HG03196 (cell line): ENCODE results near the gene INAFM2.
A peak's percentile ranks its signal among the peaks of the same experiment; 100 is the strongest.

Experiments
- ATAC-seq: cut with Tn5 transposase; IDR thresholded peaks from one replicate; pipeline ENCODE4 v1.9.1; 2021; ENCODE audit not compliant: unreplicated experiment

The INAFM2 gene

DNA sequence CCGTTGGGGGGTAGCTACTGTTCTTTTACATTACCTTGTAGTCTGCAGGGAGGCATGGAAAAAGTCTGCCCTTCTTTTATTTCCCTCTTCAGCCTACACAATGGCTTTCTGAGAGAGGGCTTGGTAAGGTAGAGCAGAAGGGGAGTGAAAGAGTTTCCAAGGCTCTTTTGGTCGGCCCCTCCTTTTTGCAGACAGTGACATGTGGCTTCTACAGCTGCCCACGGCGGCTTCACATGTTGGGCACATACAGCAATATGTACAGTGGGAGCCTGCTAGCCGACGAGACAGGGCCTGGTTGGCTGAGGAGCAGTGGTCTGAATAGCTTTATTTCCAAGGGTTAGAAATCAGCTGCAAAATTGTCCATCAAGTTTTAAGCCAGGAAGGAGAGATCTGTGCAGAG is 4.0 kb downstream of the INAFM2 start:
- ATAC-seq: no peak

DNA sequence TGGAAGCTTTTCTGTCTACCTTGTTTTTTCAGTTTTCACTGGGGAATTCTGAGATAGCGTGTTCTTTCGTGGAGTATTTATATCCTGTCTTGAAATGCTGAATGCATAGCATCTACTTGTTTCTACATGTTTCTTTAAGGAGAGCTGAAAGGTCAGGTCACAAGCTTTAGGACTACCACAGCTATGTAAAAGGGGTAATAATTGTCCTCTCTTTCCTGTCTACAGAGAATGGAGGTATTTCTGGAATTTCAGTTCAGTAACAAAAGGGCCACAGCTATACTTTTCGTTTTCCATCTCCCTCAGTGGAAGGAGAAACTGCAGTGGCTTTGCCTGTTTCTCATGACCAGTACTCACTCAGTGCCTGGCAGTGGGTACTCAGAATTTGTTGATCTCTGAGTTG is 4.7 kb downstream of the INAFM2 start:
- ATAC-seq: no peak

DNA sequence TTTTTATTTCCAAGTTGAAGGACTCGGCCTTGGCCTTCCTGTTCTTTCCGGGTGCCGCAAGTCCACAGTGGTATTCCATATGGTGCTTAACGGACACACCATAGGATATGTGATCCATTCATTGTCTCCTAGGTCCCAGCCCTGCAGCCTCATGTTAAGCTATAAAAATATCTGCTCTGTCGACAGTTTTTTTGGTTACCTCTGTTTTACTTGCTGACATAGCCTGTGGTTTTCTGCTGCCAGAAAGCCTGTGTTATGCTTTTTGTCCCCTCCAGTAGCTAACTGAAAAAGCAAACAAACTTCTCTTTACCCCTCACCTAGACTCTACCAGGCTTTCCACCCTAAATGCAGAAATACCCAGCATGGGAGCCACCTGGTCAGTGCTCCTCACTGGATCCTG is 5.3 kb downstream of the INAFM2 start:
- no peak for ATAC-seq

DNA sequence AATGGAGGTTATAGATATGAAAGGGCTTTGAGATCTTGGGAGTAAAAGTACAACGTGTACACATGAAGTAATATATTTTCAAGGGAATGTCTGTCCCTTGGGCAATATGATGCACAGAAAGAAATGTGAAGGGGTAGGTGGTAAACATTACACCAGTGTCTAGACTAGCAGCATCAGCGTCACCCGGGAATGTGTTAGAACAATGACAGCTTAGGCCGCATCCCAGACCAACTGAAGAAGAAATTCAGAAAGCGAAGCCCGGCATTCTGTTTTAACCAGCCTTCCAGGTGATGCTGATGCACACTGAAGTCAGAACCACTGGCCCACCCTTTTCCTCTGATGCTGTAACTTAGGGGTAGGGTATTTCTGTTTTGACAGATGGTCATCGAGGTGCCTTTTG is 6.3 kb downstream of the INAFM2 start:
- ATAC-seq: no peak

DNA sequence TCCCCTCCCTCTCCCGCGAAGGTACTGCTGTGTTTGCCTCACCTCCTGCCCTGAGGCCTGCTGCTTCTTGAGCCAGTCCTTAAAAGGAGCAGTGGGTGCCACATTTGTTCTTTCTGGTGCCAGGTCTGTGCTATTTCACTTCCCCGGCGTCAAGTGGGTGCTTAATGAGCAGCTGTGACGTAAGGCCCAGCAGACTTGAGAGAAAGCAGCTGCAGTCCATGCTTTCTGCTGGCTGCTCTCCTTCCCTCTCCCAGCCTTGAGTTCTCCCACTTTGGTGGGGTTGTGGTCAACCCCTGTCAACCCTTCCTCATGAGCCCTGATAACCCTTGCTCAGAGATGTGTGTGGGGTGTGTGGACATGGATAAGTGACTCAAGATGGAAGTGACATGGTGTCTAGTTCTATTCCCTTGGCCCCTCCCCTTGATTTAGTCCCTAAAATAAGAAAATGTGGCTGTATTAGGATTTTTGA is 6.9 kb downstream of the INAFM2 start:
- ATAC-seq: no peak

DNA sequence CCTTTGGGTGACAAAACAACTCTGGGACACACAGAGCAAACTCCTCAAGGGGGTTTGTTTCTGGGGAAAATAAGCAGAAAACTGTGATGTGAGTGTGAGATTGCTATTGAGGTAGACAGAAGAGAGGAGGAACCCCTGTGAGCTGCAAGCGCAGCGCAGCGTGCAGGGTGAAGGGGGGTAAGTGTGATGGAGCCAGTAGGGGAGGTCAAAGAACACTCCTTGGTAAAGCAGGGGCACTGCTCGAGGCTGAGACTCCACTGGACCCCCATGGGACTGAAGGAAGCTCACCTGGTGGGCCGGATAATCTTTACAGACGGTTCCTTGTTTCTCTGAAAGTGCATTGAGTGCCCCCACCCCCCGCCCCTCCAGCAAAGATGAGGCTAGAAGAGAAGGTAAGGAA is 7.5 kb downstream of the INAFM2 start:
- ATAC-seq: no peak

DNA sequence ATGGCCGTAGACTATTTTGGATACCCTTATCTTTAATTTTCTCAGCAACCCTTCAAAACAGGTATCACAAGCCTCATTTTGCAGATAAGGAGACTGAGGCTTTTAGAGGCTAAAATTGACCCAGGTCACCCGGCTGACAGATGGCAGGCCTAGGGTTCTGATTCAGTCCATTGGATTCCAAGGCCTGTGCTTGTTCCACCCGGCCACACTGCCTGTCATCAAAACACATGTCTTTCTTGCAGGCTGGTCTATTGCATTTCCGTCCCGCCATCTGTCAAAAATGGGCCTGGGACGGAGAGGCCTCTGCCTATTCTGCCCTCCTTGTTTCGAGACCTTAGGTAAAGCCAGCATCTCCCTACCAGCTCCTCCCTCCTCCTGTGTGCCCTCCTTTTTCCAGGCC is 8.1 kb downstream of the INAFM2 start:
- no peak for ATAC-seq

DNA sequence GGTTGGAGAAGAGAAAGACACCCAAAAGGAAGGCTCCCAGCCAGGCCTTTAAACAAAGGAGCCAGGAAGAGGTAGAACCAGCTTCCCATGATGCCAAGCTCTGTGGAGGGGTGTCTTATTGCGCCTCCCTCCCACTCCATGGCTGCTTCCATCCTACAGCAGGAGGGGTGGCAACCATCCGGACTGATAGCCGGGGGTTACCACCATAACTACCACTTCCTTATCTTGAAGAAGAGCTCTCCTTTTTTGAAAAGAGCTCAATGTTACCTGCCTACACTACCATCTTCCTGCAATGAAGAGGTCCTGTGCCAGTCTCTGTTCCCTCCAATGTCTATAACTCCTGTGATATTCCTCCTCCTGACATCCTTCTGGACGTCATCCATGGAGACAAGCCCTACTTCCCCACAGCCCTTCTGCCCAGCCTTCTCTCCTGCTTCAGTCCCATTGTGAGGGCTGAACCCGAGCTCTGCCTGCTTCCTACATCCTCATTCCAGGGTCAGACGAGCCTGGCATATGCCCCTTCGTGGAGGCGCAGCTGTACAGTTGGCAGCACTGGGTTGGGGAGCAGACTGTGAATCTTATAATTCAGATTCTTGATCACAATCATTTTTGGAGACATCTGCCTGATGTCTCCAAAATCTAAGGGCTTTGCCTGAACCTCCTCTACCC is 8.8 kb downstream of the INAFM2 start:
- no peak for ATAC-seq

DNA sequence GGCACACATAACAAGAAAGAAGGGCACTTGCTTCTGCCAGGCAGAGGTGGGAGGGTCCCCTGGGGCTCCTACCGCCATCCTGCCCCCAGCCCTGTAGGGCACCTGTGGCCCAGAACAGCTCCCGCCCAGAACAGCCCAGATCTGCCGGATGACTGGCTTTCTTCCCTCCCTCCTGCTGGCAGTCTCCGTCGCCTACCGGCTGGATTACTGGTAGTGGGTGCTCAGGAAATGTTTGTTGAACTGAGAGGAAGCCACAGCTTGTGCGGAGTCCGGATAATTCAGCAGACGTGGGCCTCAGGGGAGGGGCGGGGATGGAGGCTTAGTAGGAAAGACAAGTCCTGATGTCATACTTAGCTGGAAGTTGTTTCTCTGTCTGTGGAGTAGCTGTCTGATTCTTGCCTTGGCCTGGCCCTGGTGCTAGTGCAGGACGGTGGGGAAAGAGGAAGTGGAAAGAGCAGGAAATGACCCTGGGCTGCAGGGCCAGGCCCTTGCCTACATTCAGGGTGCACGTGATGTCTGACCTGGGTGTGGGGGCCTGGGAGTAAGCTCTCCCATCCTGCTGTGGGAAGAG is 10.5 kb downstream of the INAFM2 start:
- ATAC-seq: no peak

DNA sequence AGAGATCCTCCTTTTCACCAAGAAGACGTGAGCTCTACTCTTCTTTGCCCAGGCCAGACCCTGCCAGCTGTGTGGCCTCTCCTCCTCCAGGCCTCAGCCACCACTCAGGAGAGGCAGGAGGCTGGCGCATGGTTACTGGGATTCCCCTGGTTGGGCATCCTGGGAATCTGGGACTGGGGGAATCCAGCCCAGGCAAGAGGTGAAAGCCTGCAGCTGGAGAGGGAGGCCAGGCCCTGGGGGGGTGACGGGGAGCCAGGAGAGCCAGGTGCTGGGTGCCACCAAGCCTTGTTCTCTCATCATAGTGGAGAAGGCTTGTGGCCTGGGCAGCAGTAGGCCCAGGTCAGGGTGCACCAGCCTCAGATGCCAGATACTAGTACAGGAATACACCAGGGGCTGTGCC is 11.0 kb downstream of the INAFM2 start:
- ATAC-seq: no peak

DNA sequence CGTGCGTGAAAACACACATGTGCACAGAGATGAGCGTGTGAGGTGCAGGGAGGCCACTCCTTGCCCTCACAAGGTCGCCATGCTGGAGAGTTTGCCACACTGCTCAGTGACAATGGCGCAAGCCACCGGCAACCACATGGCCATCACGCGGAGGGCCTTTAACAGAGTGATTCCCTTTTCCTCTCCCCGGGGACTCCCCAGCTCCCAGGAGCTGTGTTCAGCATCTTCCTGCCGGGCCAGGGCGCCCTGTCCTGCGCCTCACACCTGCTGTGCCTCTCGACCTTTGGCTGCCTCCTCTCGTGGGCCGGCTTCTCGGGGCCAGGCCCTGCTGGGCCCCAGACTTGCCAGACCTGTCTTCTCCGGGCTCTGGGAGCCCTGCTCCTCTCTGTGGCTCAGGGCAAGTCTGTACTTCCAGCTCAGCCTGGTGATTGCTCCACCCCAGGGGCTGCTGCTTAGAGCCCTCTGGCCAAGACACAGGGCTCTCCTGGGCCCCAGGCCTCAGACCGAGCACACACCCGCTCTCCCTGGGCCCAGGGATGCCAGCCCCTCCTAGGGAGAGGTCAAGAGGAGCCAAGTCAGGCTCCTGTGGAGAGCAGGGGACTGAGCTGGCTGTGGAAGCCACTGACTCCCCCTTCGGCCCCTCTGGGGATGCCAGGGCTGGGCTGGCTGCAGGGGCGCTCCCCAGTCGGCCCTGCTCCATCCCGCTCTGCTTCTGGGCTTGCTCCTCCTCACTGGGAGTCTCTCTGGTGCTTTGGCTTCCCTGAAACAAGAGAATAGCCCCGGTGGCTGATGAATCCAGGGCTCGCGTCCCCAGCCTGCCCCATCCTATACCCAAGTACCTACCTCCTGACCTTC is 11.7 kb downstream of the INAFM2 start:
- ATAC-seq: no peak

DNA sequence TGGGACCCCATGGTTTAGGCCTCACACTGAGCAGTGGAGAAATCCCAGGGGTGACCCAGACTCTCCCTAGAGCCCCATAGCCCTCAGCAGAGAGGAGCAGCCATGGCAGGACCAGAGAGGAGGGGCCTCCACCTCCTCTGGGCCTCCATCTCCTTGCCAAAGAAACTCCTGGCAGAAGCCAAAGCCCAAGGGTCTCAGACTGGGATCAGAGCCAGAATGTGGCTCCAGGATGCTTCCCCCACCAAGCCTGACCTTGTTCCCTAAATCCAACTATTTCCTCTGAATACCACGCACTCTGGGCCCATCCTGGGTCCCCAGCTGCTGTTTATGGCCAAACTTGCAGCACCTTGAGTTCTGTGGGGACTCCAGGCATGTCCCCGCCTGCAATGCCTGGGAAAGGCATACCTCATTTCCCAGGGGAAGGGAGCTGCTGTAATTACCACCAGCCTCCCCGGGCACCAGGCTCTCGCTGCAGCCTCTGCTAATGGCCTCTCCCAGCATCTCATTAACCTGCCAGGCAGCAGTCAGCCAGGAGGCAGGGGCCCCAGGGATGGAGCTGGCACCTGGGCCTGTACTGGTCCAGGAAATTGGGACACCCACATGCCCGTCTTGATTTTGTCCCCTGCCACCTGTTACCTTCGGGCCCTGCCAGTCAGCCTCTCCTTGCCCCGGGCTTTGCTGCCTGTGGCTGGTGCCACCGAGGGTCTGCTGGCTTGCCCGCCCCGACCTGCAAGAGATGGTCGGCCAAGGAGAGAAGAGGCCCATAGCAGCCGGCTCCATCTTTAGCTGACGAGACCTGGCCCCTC is 12.6 kb downstream of the INAFM2 start:
- ATAC-seq: no peak

DNA sequence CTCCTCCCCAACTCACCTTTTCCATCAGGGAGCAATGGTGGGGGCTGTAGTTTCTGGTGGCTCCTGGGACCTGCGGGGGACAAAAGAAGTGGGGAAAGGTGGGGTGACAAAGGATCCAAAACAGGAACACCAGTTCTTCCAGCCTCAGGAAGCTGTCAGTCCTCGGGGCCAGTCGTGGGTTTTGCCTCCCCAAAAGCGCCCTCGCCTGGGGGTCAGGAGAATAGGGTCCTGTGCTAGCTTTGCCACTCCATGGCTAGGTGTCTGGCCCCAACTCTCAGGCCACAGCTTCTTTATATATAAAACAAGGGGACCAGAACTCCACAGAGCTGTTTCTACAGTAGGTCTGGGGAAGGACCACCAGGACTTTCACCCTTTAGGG is 13.2 kb downstream of the INAFM2 start:
- ATAC-seq: no peak

DNA sequence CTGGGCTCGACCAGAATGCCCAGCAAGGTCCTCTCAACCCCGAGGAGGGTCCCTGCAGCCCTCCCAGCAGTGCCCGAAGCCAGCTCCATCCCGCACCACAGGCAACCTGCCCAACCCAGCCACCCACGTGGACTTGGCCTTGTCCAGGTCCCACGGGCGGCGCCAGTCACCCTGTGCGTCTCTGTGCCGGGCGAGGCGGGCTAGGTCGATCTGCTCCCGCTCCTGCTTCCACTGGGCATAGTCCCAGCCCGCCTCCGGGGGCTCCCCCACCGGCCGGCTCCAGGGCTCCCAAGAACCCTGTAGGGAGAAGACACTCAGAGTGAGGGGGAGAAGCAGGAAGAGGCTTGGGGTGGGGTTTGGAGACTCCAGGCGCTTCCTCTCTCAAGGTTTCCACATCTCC is 14.1 kb downstream of the INAFM2 start:
- ATAC-seq: no peak

DNA sequence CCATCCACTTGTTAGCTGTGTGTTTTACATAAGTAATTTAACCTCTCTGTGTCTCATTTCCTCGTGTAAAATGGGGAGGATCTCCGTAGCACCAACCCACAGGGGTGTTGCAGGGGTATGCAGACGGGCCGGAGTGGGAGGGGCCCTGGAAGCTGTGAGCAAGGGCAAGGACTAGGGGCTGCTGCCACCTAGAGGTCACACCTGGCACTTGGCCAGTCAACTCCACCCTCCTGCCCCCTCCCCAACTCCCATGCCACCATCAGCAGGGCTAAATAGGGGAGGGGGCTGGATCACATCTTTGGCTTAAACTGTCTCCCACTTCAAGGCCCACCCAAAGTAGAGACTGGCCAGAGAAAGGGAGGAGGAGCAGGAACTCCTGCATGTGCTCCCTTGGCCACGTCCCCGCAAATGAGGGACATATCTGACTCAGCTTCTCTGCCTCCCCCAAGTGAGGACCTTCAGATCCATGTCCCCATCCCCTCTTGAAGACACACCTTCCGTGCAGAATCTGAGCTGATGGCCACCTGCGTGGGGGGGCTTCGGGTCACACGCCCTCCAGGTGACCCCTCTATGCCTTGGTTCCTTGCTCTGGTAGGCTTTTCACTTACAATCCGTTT is 14.7 kb downstream of the INAFM2 start:
- peak; percentile 39 for ATAC-seq

DNA sequence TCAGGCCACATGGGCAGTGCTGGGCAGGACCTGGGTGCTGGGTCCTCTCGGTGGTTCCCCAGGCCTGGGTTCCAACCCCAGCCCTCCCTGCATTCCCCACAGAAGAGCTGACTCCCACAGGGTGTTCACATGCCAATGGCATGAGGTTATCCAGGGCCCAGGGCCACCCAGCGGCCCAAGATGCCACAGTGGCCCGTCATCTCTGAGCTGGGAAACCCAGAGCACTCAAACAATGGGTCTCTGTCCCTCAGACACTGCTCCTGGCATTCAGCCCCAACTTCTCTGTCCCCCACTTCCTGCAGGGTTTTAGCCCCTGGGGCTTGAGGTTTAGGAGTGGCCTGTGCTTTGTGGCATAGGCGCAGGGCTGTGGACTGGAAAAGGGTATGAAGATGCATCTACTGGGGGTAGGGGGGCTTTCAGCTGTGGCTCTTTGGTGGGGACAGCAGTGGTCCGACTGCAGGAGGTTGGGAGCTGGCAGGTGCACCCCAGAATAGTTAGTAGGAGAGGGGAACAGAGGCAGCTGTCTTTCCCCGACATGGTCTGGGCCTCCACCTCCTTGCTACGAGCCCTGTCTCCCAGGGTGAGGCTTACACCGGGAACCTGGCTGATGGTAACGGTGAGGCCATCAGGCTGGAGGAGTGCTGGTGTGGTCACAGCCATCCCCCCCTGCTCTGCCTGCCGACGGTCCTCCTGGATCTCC is 15.6 kb downstream of the INAFM2 start:
- no peak for ATAC-seq

DNA sequence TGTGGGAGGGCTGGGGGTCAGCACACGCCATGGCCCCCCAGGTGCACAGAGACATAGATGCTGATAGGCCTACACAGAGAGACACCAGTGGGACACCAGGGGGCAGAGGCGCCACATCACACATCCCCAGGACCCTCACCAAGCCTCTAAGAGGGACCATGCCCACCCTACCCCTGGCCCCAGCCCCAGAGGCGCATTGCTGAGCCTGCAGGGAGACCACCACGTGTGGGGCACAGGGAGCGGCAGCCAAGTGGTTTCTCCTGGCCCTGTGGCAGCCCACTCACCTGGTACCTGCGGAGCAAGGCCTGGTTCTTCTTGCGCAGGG is 16.1 kb downstream of the INAFM2 start:
- ATAC-seq: no peak

DNA sequence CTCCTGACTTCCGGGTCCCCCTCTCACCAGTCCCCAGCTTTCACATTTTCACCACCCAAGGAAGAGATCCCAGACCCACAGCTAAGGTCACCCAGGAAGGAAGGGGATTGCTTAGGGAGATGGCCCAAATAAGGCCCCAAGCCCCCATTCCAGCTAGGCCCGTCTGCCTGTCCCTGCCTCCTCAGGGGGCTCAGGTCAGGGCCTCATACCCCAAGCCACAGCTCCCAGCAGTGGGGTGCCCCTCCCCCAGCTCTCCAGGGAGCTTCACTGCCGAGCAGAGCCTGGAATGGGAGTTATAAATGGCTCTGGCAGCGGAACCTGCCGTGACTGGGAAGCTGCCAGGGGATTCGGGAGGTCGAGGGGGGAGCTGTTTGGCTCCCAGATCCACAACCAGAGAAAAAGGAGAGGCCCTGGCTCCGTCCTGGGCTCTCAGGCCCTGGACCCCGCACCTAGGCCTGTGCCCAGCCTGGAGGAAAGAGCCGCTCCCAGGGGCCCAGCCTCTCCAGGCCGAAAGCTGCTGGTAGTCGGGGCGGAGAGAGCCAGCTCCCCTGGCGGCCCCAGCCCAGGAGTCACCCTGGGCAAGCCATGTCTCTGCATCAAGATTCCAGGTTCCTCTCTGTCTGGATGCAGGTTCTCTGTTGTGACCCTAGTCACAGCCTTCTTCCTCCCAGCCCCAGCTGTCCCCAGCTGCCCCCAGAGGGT is 16.7 kb downstream of the INAFM2 start:
- ATAC-seq: no peak

DNA sequence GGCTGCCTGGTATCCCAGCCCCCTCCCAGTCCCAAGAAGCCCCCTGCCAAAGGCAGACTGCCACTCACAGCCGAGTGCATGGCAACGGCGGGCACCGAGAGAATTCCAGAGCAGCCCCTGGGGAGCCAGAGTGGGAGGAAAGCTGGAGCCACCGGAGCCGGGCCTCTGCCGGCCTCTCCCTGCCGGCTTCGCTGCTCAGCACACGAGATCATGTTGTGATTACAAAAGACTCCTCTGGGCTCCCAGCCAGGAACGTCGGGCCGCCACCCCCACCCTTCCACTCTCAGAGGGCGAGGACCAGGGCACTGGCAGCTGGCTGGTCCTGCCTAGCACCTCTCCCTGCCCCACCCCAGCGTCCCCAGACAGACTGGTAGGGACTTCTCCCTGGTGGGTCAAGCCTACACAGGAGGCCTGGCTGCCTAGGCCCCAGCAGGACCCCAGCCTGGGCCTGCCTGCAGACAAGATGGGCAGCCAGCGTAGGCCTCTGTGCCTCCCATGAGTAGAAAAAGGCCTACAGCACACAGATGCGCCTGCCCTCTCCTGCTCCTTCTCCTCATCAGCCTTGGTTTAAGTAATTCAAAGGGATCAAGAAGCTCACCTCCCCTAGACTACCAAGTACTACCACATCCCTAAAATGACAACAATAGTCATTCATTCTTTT is 17.4 kb downstream of the INAFM2 start, which contains the start of gene CCDC9B:
TSS of gene CCDC9B (minus strand) at position 200 of the 661 bp plus-strand sequence. CDS start at position 80, 120 bp downstream.
- ATAC-seq: no peak
